ENCODE data around the gene CIDEB. TPM values are rescaled to one million over a fixed set of nuclear protein-coding genes. Genes with fewer than 3 reads are reported as not detected.
"Not testable (repeated sequence)": the region's sequence is repeated elsewhere in the genome, so short reads cannot be mapped to it uniquely, and the experiment has no call there.

CIDEB gene, protein sequence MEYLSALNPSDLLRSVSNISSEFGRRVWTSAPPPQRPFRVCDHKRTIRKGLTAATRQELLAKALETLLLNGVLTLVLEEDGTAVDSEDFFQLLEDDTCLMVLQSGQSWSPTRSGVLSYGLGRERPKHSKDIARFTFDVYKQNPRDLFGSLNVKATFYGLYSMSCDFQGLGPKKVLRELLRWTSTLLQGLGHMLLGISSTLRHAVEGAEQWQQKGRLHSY
- total RNA-seq: 10 to 100 TPM; 10.1 to 10.8 TPM
- long read RNA-seq, donor 1, transcript CIDEB-201 (7 exons, 2,294 nt): major isoform, 5 of 7 reads
- long read RNA-seq, donor 1, partial matches to known transcripts: 0 of 7 reads
- long read RNA-seq, donor 1, other reads (novel, unspliced or antisense): 1 of 7 reads
- long read RNA-seq, donor 2, partial matches to known transcripts: 0 of 5 reads
- long read RNA-seq, donor 2, other reads (novel, unspliced or antisense): 4 of 5 reads

- DNase-seq (ENCODE audit: low spot score): no peak
- intact Hi-C loops (cut with DNase I): loop anchor here in 1 of 2 donors (10.0 kb wide), 1 partner anchor 53 kb away; no protein-coding TSS in a partner anchor
These were observed at the start of gene CIDEB for GRCh38 chr14:24307575-24308341. Gene CIDEB (minus strand): TSS chr14:24307977. CDS start chr14:24307858, 119 bp downstream.

DNA sequence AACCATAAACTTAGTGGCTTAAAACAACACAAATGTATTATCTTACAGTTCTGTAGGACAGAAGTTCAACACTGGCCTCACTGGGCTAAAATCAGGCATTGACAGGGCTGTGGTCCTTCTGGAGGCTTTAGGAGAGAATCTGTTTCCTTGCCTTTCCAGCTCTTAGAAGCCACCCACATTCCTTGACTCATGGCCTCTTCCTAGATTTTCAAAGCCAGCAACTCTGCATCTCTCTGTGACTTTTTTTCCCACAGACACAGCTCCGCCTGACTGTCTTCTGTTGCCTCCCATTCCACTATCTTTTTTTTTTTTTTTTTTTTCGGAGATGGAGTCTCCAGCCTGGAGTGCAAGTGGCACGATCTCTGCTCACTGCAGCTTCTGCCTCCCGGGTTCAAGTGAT lies 48.4 kb upstream of the CIDEB start:
- intact Hi-C loops (cut with DNase I): no loop called here
- DNase-seq (ENCODE audit: low spot score): peak; percentile 8

DNA sequence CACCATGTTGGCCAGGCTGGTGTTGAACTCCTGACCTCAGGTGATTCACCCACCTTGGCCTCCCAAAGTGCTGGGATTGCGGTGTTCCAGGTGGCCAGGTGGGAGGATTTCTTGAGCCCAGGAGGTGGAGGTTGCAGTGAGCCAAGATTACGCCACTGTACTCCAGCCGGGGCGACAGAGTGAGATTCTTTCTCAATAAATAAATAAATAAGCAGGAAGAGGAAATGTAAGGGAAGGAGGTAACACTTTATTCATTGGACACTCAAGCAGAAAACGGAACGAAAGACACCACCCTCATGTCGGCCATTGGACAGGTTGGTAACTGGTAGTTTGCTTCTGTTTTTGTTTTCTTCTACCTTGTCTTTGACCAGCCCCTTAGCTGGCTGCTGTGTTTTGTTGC lies 47.2 kb upstream of the CIDEB start:
- intact Hi-C loops (cut with DNase I): no loop called here
- DNase-seq (ENCODE audit: low spot score): peak; percentile 50

- DNase-seq (ENCODE audit: low spot score): peak; percentile 8
- intact Hi-C loops (cut with DNase I): not testable (repeated sequence)
These were observed 46.7 kb upstream of the CIDEB start for GRCh38 chr14:24354482-24354825.

DNA sequence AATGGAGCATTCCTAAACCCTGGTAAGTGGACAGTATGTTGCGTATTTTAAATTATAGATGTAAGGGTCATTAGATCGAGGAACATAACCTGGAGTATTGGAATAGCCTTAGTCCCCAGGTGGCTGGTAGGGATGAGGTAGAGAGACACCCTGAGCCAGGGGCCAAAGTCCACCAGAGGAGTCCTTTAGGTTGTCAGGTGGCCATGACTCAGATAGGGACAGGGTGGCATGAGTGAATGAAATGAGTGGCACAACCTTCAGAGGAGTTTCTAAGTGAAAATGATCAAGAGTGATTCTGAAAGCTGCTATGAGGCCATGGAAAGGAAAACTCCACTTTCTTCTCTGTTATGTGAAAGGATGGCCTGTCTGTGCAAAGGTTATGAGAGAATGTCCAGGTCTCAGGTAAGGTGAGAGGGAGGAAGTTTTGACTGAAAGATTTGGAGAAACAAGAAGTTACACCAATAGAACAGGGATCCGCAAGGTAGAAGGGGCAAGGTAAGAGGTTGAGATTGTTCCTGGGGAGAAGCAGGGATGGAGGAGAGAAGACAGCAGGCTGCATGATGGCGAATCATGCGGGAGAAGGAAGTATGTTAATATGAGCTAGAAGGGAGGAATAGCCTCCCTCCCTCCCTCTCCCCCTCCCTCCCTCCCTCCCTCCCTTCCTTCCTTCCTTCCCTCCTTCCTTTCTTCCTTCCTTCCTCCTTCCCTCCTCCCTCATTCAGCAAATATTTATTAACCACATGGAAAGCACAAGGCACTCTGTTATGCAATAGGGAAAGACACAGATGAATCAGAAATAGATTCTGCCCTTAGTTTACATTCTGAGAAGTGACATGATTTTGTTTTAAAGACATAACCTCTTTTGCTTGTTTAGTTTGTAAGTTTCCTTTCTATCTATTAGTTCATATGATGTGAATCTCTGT lies 46.0 kb upstream of the CIDEB start:
- intact Hi-C loops (cut with DNase I): no loop called here
- peak; percentile 8 for DNase-seq (ENCODE audit: low spot score)

- peak; percentile 56 for DNase-seq (ENCODE audit: low spot score)
- intact Hi-C loops (cut with DNase I): no loop called here
These were observed 43.7 kb upstream of the CIDEB start for GRCh38 chr14:24351517-24351916.

GRCh38 chr14:24349742-24350141 lies 42.0 kb upstream of the CIDEB start:
- peak; percentile 11 for DNase-seq (ENCODE audit: low spot score)
- intact Hi-C loops (cut with DNase I): no loop called here

DNA sequence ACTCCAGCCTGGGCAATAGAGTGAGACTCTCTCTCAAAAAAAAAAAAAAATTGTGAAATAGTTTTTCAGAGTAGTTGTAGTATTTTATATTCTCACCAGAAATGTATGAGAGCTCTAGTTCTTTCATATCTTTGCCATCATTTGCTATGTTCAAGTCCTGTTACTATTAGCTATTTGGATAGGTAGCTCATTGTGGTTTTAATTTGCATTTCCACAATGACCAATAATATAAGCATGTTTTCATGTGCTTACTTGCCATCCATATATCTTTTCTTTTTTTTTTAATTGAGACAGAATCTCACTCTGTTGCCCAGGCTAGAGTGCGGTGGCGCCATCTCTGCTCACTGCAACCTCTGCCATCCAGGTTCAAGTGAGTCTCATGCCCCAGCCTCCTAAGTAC lies 40.4 kb upstream of the CIDEB start:
- DNase-seq (ENCODE audit: low spot score): peak; percentile 46
- intact Hi-C loops (cut with DNase I): no loop called here

- peak; percentile 2 for DNase-seq (ENCODE audit: low spot score)
- intact Hi-C loops (cut with DNase I): no loop called here
These were observed 39.4 kb upstream of the CIDEB start for GRCh38 chr14:24347134-24347533.

DNA sequence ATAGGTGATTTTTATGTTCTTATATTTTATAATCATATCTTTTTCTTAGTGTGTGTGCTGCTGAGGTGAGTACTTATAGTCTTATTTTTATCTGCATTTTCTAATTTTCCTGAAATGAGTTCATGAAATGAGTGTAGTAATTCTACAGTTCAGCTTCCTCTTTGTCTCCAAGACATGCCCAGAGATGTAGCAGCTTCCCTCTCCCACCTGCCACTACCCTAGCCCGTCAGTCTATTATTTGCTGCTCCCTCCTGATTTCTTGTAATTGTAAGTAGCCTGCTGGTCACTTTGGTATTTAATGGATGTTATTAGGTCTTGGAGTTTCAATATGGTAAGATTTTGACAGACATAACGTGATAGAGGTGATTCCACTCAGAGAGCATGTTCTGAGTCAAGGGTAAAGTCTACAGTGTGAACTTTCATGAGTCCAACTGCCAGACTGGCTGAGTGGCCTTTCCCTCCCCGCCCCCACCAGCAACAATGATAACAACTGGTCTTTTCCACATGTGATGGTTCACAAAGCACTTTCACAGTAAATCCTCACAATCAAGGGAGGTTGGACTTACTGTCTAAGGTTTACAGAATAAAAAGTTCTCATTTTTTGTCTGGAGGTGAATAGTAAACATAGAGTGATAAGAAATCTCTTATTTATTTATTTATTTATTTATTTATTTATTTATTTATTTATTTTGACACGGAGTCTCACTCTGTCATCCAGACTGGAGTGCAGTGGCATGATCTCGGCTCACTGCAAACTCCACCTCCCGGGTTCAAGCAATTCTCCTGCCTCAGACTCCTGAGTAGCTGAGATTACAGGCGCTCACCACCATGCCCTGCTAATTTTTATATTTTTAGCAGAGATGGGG lies 36.3 kb upstream of the CIDEB start:
- DNase-seq (ENCODE audit: low spot score): peak; percentile 17
- intact Hi-C loops (cut with DNase I): no loop called here

DNA sequence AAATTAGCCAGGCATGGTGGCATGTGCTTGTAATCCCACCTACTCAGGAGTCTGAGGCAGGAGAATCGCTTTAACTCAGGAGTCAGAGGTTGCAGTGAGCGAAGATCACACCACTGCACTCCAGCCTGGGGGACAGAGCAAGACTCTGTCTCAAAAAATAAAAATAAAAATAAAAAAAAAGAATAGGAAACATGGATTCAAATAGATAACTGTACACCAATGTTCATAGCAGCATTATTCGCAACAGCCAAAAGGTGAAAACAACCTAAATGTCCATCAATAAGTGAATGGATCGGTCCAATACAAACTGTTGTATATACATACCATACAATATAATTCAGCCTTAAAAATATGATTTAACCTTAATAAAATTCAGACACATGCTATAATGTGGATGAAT lies 35.1 kb upstream of the CIDEB start:
- no peak for DNase-seq (ENCODE audit: low spot score)
- intact Hi-C loops (cut with DNase I): no loop called here

- intact Hi-C loops (cut with DNase I): no loop called here
- peak; percentile 28 for DNase-seq (ENCODE audit: low spot score)
These were observed 32.8 kb upstream of the CIDEB start for GRCh38 chr14:24340606-24341005.

GRCh38 chr14:24339284-24340151 lies 31.7 kb upstream of the CIDEB start, which contains the start of gene RIPK3:
Gene RIPK3 (minus strand): TSS chr14:24339991. CDS start chr14:24339826, 165 bp downstream.
- intact Hi-C loops (cut with DNase I): no loop called here
- DNase-seq (ENCODE audit: low spot score): peak; percentile 85

GRCh38 chr14:24338843-24339242 lies 31.1 kb upstream of the CIDEB start:
- peak; percentile 62 for DNase-seq (ENCODE audit: low spot score)
- intact Hi-C loops (cut with DNase I): no loop called here

- peak; percentile 70 for DNase-seq (ENCODE audit: low spot score)
- intact Hi-C loops (cut with DNase I): no loop called here
These were observed 30.0 kb upstream of the CIDEB start for GRCh38 chr14:24337824-24338175.

- intact Hi-C loops (cut with DNase I): no loop called here
- peak; percentile 18 for DNase-seq (ENCODE audit: low spot score)
These were observed 29.5 kb upstream of the CIDEB start for GRCh38 chr14:24337144-24337823.

Data from posterior vena cava (tissue), 2 donors.